H9 (cell line): ENCODE results near the gene DNAL1. TPM values are rescaled to one million over a fixed set of nuclear protein-coding genes. Genes with fewer than 3 reads are reported as not detected.
A peak's percentile ranks its signal among the peaks of the same experiment; 100 is the strongest.

Experiments used
- DNase-seq: peaks from one replicate; pipeline ENCODE4 v3.0.0-alpha.2; 2017
- H2AFZ ChIP-seq: one replicate; pipeline ENCODE4 v1.6.1; 2013; ENCODE audit warnings: mild to moderate bottlenecking, low read length, control low read depth, moderate library complexity
- H2AK5ac ChIP-seq: 2 replicates; pipeline ENCODE4 v1.6.1; 2013; ENCODE audit warnings: low read length, control low read depth, mixed read lengths; ENCODE audit not compliant: insufficient read length
- H2BK120ac ChIP-seq: one replicate; pipeline ENCODE4 v1.6.1; 2013; ENCODE audit warnings: low read depth, mild to moderate bottlenecking, low read length, control low read depth, inconsistent platforms; ENCODE audit not compliant: poor library complexity, severe bottlenecking
- H2BK12ac ChIP-seq: 2 replicates; pipeline ENCODE4 v1.6.1; 2013; ENCODE audit warnings: low read length, control low read depth, mixed read lengths, low read depth; ENCODE audit not compliant: insufficient read length
- H2BK15ac ChIP-seq: 2 replicates; pipeline ENCODE4 v1.6.1; 2013; ENCODE audit warnings: low read depth, low read length, control low read depth
- H2BK20ac ChIP-seq: one replicate; pipeline ENCODE4 v1.6.1; 2013; ENCODE audit warnings: low read depth, mild to moderate bottlenecking, low read length, control low read depth, inconsistent platforms; ENCODE audit not compliant: poor library complexity, severe bottlenecking
- H2BK5ac ChIP-seq: 2 replicates; pipeline ENCODE4 v1.6.1; 2013; ENCODE audit warnings: low read length, control low read depth, mixed read lengths; ENCODE audit not compliant: insufficient read length
- H3K14ac ChIP-seq: 2 replicates; pipeline ENCODE4 v1.6.1; 2013; ENCODE audit warnings: low read length, control low read depth; ENCODE audit not compliant: insufficient read depth
- H3K18ac ChIP-seq: 2 replicates; pipeline ENCODE4 v1.6.1; 2013; ENCODE audit warnings: low read depth, mild to moderate bottlenecking, mixed read lengths, low read length, control low read depth; ENCODE audit not compliant: insufficient read length
- H3K23ac ChIP-seq: 2 replicates; pipeline ENCODE4 v1.6.1; 2013; ENCODE audit warnings: low read length, control low read depth, mixed read lengths, low read depth; ENCODE audit not compliant: insufficient read length
- H3K23me2 ChIP-seq: 2 replicates; pipeline ENCODE4 v1.6.1; 2013; ENCODE audit warnings: low read depth, mild to moderate bottlenecking, mixed read lengths, low read length, control low read depth; ENCODE audit not compliant: insufficient read length, poor library complexity, severe bottlenecking
- H3K27ac ChIP-seq: 2 replicates; pipeline ENCODE4 v1.5.1; 2013; ENCODE audit warnings: low read length, control low read depth, mixed read lengths, low read depth; ENCODE audit not compliant: insufficient read length
- H3K27me3 ChIP-seq: 2 replicates; pipeline ENCODE4 v1.6.1; 2013; ENCODE audit warnings: low read length, control low read depth, inconsistent platforms; ENCODE audit not compliant: insufficient read depth
- H3K4ac ChIP-seq: 2 replicates; pipeline ENCODE4 v1.6.1; 2013; ENCODE audit warnings: low read depth, mild to moderate bottlenecking, control low read depth, inconsistent platforms, low read length, moderate library complexity
- H3K4me1 ChIP-seq: 2 replicates; pipeline ENCODE4 v1.6.1; 2013; ENCODE audit warnings: low read length, control low read depth, inconsistent platforms; ENCODE audit not compliant: insufficient read depth
- H3K4me2 ChIP-seq: 2 replicates; pipeline ENCODE4 v1.6.1; 2013; ENCODE audit warnings: low read length, control low read depth, mixed read lengths; ENCODE audit not compliant: insufficient read length, insufficient read depth
- H3K56ac ChIP-seq: 2 replicates; pipeline ENCODE4 v1.6.1; 2013; ENCODE audit warnings: low read depth, mild to moderate bottlenecking, mixed read lengths, low read length, control low read depth; ENCODE audit not compliant: insufficient read length
- H3K79me1 ChIP-seq: 2 replicates; pipeline ENCODE4 v1.6.1; 2013; ENCODE audit warnings: low read depth, mild to moderate bottlenecking, moderate library complexity, low read length, control low read depth, inconsistent platforms; ENCODE audit not compliant: insufficient read depth, poor library complexity, severe bottlenecking
- H3K79me2 ChIP-seq: 2 replicates; pipeline ENCODE4 v1.6.1; 2013; ENCODE audit warnings: low read length, control low read depth, inconsistent platforms; ENCODE audit not compliant: insufficient read depth
- H3K9ac ChIP-seq: 2 replicates; pipeline ENCODE4 v1.6.1; 2013; ENCODE audit warnings: low read length, control low read depth, mixed read lengths; ENCODE audit not compliant: insufficient read length; ENCODE audit errors: extremely low read depth
- H3K9me3 ChIP-seq: one replicate; pipeline ENCODE4 v1.6.1; 2013; ENCODE audit warnings: low read depth, low read length, inconsistent platforms; ENCODE audit not compliant: control insufficient read depth
- H3T11ph ChIP-seq: one replicate; pipeline ENCODE4 v1.6.1; 2013; ENCODE audit warnings: mild to moderate bottlenecking, low read length, control low read depth, inconsistent platforms
- H4K20me1 ChIP-seq: one replicate; pipeline ENCODE4 v1.6.1; 2013; ENCODE audit not compliant: control insufficient read depth, insufficient read length, insufficient read depth
- H4K5ac ChIP-seq: 2 replicates; pipeline ENCODE4 v1.6.1; 2013; ENCODE audit warnings: low read depth, mild to moderate bottlenecking, mixed read lengths, low read length, control low read depth; ENCODE audit not compliant: insufficient read length
- H4K8ac ChIP-seq: replicated peaks from 2 replicates; pipeline ENCODE4 v1.6.1; 2013; ENCODE audit warnings: low read length, control low read depth, mixed read lengths, low read depth; ENCODE audit not compliant: insufficient read length
- H4K91ac ChIP-seq: 2 replicates; pipeline ENCODE4 v1.6.1; 2013; ENCODE audit warnings: low read depth, mild to moderate bottlenecking, moderate library complexity, mixed read lengths, low read length, control low read depth; ENCODE audit not compliant: insufficient read length
- H3K27ac Mint-ChIP-seq, 3 experiments: 2 replicates in 2 of 3; 3 replicates in 1 of 3; pipeline ENCODE4 v1.8.0; 2020 to 2021; ENCODE audit warnings: mixed read lengths in 3 of 3, mild to moderate bottlenecking in 1 of 3, moderate library complexity in 1 of 3
- H3K27me3 Mint-ChIP-seq: 2 replicates; pipeline ENCODE4 v1.8.0; 2021; ENCODE audit warnings: low read depth, mild to moderate bottlenecking, moderate library complexity, mixed read lengths
- H3K36me3 Mint-ChIP-seq, 3 experiments: 2 replicates in 2 of 3; 3 replicates in 1 of 3; pipeline ENCODE4 v1.8.0; 2020 to 2021; ENCODE audit warnings: low read depth in 3 of 3, mixed read lengths in 3 of 3; ENCODE audit not compliant: insufficient read depth in 1 of 3
- H3K4me1 Mint-ChIP-seq, 2 experiments: 2 replicates each; pipeline ENCODE4 v1.8.0; 2020; ENCODE audit warnings: mixed read lengths in 2 of 2
- H3K4me3 Mint-ChIP-seq, 2 experiments: 2 replicates in 1 of 2; 3 replicates in 1 of 2; pipeline ENCODE4 v1.8.0; 2020 to 2021; ENCODE audit warnings: mild to moderate bottlenecking in 2 of 2, mixed read lengths in 2 of 2, moderate library complexity in 1 of 2
- H3K9me3 Mint-ChIP-seq, 2 experiments: 2 replicates in 1 of 2; 3 replicates in 1 of 2; pipeline ENCODE4 v1.8.0; 2020; ENCODE audit warnings: mild to moderate bottlenecking in 2 of 2, mixed read lengths in 2 of 2, moderate library complexity in 1 of 2
- CTCF ChIP-seq: fragments of 200-600 bp; sonication (generic); conservative IDR thresholded peaks from 3 replicates; pipeline ENCODE4 v1.8.0; 2021; ENCODE audit warnings: antibody characterized with exemption, mild to moderate bottlenecking
- whole genome bisulfite sequencing: extraction: QIAGEN DNeasy Blood & Tissue Kit; methylation state at CpG from one replicate; pipeline ENCODE4 v1.1.7; 2013; ENCODE audit warnings: missing lambda C conversion rate, low lambda C conversion rate, mixed read lengths; ENCODE audit not compliant: insufficient read length; ENCODE audit errors: extremely low coverage; 5-methylcytosine and 5-hydroxymethylcytosine counted together
- total RNA-seq: library from RNA; stranded (reverse); gene quantifications from 2 replicates; pipeline ENCODE4 v1.2.1, GENCODE V29; 2021

Gene DNAL1
- total RNA-seq, 1 experiment from 2014 or later, result 17.7 TPM

- no peak overlapping the region for H3K18ac ChIP-seq
- no peak for TF ChIP-seq CTCF
- H4K91ac ChIP-seq, result no peak overlapping the region
- H3K4me1 Mint-ChIP-seq, result peaks cover 48 to 50% of the 10 kb centered on the region in 2 experiments
- H2BK15ac ChIP-seq, result no peak overlapping the region
- H3K4ac ChIP-seq, result no peak overlapping the region
- H3K79me1 ChIP-seq, result no peaks in the 10 kb centered on the region
- H3K23me2 ChIP-seq, result no peaks in the 10 kb centered on the region
- no peak overlapping the region for H2AK5ac ChIP-seq
- H4K20me1 ChIP-seq, result no peaks in the 10 kb centered on the region
- H3K27me3 Mint-ChIP-seq, result no peaks in the 10 kb centered on the region; the same call in 1 of the 2 replicates
- H3T11ph ChIP-seq, result no peak overlapping the region
- H3K9ac ChIP-seq, result no peak overlapping the region
- no peaks in the 10 kb centered on the region for H3K9me3 ChIP-seq
- peak overlapping the region; percentile 44 to 67 (median 51); a peak in 2 of 7 replicates for H3K27ac Mint-ChIP-seq
- no peaks in the 10 kb centered on the region for H3K27me3 ChIP-seq
- no peak overlapping the region for H3K14ac ChIP-seq
- H3K9me3 Mint-ChIP-seq, result no peaks in the 10 kb centered on the region
- no peak overlapping the region for H2BK20ac ChIP-seq
- H3K4me2 ChIP-seq, result no peak overlapping the region
- H4K5ac ChIP-seq, result no peak overlapping the region
- H3K56ac ChIP-seq, result no peak overlapping the region
- no peak overlapping the region for H4K8ac ChIP-seq
- H3K36me3 Mint-ChIP-seq, result peaks cover 4 to 28% (median 22%) of the 10 kb centered on the region in 3 experiments; a peak in 6 of 7 replicates
- peaks cover 6% of the 10 kb centered on the region; the same call in 1 of the 2 replicates for H3K4me1 ChIP-seq
- H3K23ac ChIP-seq, result no peak overlapping the region
- DNase-seq, result no peak
- no peak overlapping the region for H3K27ac ChIP-seq
- WGBS, result no CpG with 5 or more reads among the region's 8 CpGs
- no peak overlapping the region for H2BK120ac ChIP-seq
- H3K4me3 Mint-ChIP-seq, result no peak overlapping the region
- H2AFZ ChIP-seq, result no peak overlapping the region
- H3K79me2 ChIP-seq, result no peaks in the 10 kb centered on the region
- H2BK12ac ChIP-seq, result no peak overlapping the region
- H2BK5ac ChIP-seq, result no peak overlapping the region
Measured at GRCh38 chr14:73725116-73726024, 80.6 kb downstream of the DNAL1 start.
